MV-4-11 (cell line): ENCODE results near the gene VIPR2.
"Not testable (repeated sequence)": the region's sequence is repeated elsewhere in the genome, so short reads cannot be mapped to it uniquely, and the experiment has no call there.

Source experiments
- DNase-seq: peaks from one replicate; lab custom pipeline; 2025; lab: John Stamatoyannopoulos, UW

VIPR2 gene

GRCh38 chr7:159008417-159008816 lies 136.2 kb downstream of the VIPR2 start:
- DNase-seq: no peak

GRCh38 chr7:159007996-159008389 lies 136.7 kb downstream of the VIPR2 start:
- no peak for DNase-seq

GRCh38 chr7:159007364-159007995 lies 137.2 kb downstream of the VIPR2 start:
- DNase-seq: no peak

- no peak for DNase-seq
Measured at GRCh38 chr7:159006610-159007130, 138.0 kb downstream of the VIPR2 start.

- not testable (repeated sequence) for DNase-seq
Measured at GRCh38 chr7:159006022-159006609, 138.6 kb downstream of the VIPR2 start.

DNA sequence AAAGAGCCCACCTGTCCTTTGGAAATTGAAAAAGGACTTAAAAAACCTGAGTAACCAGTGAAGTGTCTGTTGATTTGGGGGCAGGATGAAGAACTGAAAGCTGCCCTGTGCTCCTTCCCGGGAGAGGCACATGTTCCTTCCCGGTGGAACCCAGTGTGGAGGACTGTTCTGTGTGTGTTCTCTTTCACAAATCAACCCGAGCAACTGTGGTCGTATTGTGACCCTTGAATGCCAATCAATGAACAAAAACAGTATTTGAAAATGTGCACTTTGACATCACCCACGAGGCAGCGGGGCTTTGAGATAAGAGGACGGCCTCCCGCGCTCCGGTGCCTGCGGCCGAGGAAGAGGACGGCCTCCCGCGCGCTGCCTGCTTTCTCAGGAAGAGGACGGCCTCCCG lies 139.0 kb downstream of the VIPR2 start:
- no peak for DNase-seq

DNA sequence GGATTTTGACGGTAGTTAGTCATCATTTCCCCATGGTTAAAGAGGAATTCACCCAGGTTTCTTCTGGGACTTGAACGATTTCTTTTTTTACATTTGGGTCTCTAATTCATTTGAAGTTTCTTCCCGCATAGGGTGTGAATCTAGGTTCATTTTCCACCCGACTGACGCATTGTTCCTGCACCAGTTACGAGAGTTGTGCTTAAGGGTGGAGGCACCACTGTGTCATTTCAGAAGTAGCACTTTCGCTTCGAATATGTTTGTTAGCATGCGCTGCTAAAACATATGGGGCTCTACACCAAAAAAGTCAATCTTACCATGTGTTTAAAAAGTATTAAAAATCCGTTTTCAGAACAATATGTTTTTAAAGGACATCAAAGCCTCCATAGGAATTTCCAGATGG lies 140.3 kb downstream of the VIPR2 start:
- DNase-seq: no peak

GRCh38 chr7:159001811-159002210 lies 142.9 kb downstream of the VIPR2 start:
- DNase-seq: no peak

GRCh38 chr7:159000859-159001435 lies 143.7 kb downstream of the VIPR2 start:
- no peak for DNase-seq

DNA sequence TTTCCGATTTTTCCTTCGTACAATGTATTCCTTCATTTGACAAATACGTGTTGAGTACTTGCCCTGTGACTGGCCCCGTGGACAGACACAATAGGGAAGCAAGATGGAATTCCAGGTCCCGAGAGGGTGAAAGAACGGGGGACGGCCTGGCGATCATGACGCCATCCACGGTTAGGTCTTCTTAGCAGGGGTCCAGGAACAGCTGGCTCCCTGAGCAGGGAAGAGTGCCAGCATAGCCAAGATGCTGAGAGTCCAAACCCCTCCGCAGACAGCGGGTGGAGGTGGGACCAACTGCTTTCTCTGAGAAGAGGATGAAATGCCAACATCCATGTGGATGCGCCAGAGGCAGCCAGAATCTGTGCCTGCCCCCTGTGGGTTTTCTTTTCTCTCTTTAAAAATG lies 144.6 kb downstream of the VIPR2 start:
- no peak for DNase-seq

DNA sequence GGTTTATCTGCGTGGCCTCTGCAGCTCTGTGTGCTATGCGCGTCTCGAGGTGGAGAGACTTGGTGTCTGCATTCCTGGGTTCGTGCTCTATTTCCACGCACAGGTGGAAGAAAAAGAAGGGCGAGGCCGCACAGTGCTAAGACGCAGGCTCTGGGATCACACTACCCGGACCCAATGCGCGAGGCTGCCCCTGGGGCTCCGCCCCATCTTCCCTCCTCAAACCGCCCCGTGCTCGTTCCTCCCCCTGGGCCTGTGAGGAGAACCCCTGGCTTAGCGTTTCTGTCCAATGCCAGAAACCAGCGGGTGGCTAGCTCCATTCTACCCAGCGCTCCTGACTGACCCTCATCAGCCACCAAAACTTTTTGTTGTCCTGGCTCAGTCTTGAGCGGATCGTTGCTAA lies 145.2 kb downstream of the VIPR2 start:
- DNase-seq: no peak

GRCh38 chr7:158998261-158998660 lies 146.4 kb downstream of the VIPR2 start:
- DNase-seq: not testable (repeated sequence)

DNA sequence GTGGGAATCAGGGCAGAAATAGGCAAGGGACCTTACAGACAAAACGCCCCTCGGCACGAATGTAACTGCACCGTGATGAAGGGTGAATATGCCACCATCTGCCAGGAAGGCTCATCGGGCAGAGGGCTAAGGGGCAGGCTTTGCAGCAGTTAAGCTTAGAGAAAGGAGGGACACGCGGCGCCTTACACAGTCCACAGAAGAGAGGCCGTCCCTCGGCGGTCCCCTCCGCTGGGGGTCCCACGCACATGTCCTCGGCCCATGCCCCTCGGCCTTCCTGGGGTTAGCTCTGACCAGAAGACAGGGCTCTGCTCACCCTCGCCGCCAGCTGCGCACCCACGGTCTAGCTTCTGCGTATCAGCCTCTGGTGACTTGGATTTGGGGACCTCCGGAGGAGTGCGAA lies 147.2 kb downstream of the VIPR2 start:
- DNase-seq: no peak

- DNase-seq: no peak
Measured at GRCh38 chr7:158997110-158997453, 147.6 kb downstream of the VIPR2 start.

- no peak for DNase-seq
Measured at GRCh38 chr7:158996214-158997109, 148.2 kb downstream of the VIPR2 start.

DNA sequence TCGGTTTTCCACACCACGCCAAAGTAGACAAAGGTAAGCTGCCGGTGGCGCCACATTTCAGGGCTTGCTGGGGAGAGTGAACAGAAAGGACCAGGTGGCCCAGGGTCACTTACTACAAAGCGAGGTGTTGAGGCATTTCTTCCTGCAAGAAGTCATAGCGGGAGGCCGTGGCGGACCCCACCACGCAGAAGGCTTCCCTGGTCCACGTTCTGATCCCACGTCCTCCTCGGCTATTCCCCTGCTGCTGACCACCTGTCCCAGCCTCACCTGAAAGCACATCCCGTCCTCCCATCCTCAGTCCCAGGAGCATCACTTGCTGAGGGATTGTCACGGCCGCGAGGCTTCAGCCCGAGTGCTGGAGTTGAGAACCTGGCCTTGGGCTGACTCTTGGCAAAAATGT lies 149.2 kb downstream of the VIPR2 start:
- no peak for DNase-seq

- no peak for DNase-seq
Measured at GRCh38 chr7:158994687-158995086, 150.0 kb downstream of the VIPR2 start.

- no peak for DNase-seq
Measured at GRCh38 chr7:158993591-158993990, 151.1 kb downstream of the VIPR2 start.

GRCh38 chr7:158992759-158993158 lies 151.9 kb downstream of the VIPR2 start:
- DNase-seq: no peak

- no peak for DNase-seq
Measured at GRCh38 chr7:158991824-158992621, 152.6 kb downstream of the VIPR2 start.

DNA sequence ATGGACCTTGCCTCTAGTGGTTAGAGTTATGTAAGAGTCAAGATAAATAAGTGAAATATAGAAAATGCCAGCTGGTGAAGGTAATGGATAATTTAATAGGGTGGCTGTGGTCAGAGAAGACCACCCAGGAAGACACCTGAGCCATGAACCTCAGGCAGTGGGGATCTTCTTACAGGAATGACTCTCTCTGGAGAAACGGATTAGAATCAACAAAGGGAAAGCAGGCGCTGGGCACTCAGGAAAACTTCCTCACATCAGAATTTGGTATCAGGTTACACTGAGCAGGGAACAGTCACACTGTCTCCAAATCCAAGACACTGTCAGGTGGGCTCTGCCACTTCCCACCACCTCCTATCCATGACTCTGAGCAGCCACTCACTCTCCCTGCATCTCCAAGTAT lies 155.7 kb downstream of the VIPR2 start:
- no peak for DNase-seq
